HG03060 (cell line): Measurements from ENCODE around the gene NPHP4.

Experiments
- ATAC-seq: cut with Tn5 transposase; IDR thresholded peaks from one replicate; pipeline ENCODE4 v1.9.1; 2021; ENCODE audit warnings: low read depth, moderate number of reproducible peaks; ENCODE audit not compliant: unreplicated experiment

Gene NPHP4

GRCh38 chr1:5826601-5827000 lies 165.6 kb downstream of the NPHP4 start:
- ATAC-seq = no peak

GRCh38 chr1:5822726-5823125 lies 169.5 kb downstream of the NPHP4 start:
- no peak for ATAC-seq

GRCh38 chr1:5822266-5822665 lies 170.0 kb downstream of the NPHP4 start:
- ATAC-seq = no peak

GRCh38 chr1:5821540-5822176 lies 170.6 kb downstream of the NPHP4 start:
- no peak for ATAC-seq

GRCh38 chr1:5820026-5820421 lies 172.2 kb downstream of the NPHP4 start:
- ATAC-seq = no peak

- no peak for ATAC-seq
These were observed 172.7 kb downstream of the NPHP4 start for GRCh38 chr1:5819391-5820025.

- ATAC-seq = no peak
These were observed 173.5 kb downstream of the NPHP4 start for GRCh38 chr1:5818755-5819154.

GRCh38 chr1:5815716-5816115 lies 176.5 kb downstream of the NPHP4 start:
- ATAC-seq = no peak

- no peak for ATAC-seq
These were observed 177.0 kb downstream of the NPHP4 start for GRCh38 chr1:5815211-5815610.

- no peak for ATAC-seq
These were observed 178.1 kb downstream of the NPHP4 start for GRCh38 chr1:5814046-5814619.

GRCh38 chr1:5813480-5813879 lies 178.7 kb downstream of the NPHP4 start:
- ATAC-seq = no peak
